ENCODE data around the gene NEK2. TPM values are rescaled to one million over a fixed set of nuclear protein-coding genes. Genes with fewer than 3 reads are reported as not detected.

The NEK2 gene
- total and polyA plus RNA-seq, 2 of the 13 experiments (the other 11 are each of a cell fraction or from before 2014, with no cell fraction given): 10.9 to 40.8 TPM

GRCh38 chr1:211675230-211676105 lies at the start of gene NEK2 (continued):
- TF ChIP-seq HMGXB3 (CRISPR knock-in tag; IDR thresholded peaks at IDR 0.05; ENCODE audit: borderline replicate concordance): 0 out of 2 replicates have a peak, but pooled peaks have one; percentile 57
- TF ChIP-seq ESRRA (CRISPR knock-in tag; IDR thresholded peaks at IDR 0.05; ENCODE audit: low read depth): peak; percentile 69
- TF ChIP-seq HOXA5 (CRISPR knock-in tag; IDR thresholded peaks at IDR 0.05): peak; percentile 80
- TF ChIP-seq TCF7 (IDR thresholded peaks at IDR 0.05; ENCODE audit: low read depth): peak; percentile 57
- no peak for TF ChIP-seq ZBTB3 (CRISPR knock-in tag; IDR thresholded peaks at IDR 0.05; ENCODE audit: borderline replicate concordance, low read depth)
- TF ChIP-seq SP140L (CRISPR knock-in tag; IDR thresholded peaks at IDR 0.05; ENCODE audit: borderline replicate concordance): no peak
- peak; percentile 68; the same call in 1 of the 2 replicates for TF ChIP-seq ZNF33A (CRISPR knock-in tag; IDR thresholded peaks at IDR 0.05; ENCODE audit: borderline replicate concordance)
- no peak; the same call in 1 of the 2 replicates for TF ChIP-seq HCFC1 (IDR thresholded peaks at IDR 0.05; ENCODE audit: low read depth, low read length)
- no peak for TF ChIP-seq AGO1 (IDR thresholded peaks at IDR 0.05; ENCODE audit: low read depth, low read length, poor library complexity, severe bottlenecking)
- TF ChIP-seq ZBTB14 (CRISPR knock-in tag; IDR thresholded peaks at IDR 0.05): peak; percentile 45; the same call in 1 of the 2 replicates
- no peak for TF ChIP-seq SCMH1 (CRISPR knock-in tag; IDR thresholded peaks at IDR 0.05; ENCODE audit: borderline replicate concordance)
- TF ChIP-seq ZIK1 (CRISPR knock-in tag; IDR thresholded peaks at IDR 0.05; ENCODE audit: borderline replicate concordance, low read depth): 0 out of 2 replicates have a peak, but pooled peaks have one; percentile 38
- TF ChIP-seq ZNF335 (CRISPR knock-in tag; IDR thresholded peaks at IDR 0.05): peak; percentile 68; the same call in 1 of the 2 replicates
- TF ChIP-seq RFX1 (IDR thresholded peaks at IDR 0.05): peak; percentile 95
- TF ChIP-seq ZNF281 (CRISPR knock-in tag; IDR thresholded peaks at IDR 0.05; ENCODE audit: borderline replicate concordance): peak; percentile 55; the same call in 1 of the 2 replicates
- no peak; the same call in 1 of the 2 replicates for TF ChIP-seq ZNF430 (CRISPR knock-in tag; IDR thresholded peaks at IDR 0.05)
- peak; percentile 82; the same call in 1 of the 2 replicates for TF ChIP-seq NFKBIZ (CRISPR knock-in tag; IDR thresholded peaks at IDR 0.05)
- peak; percentile 98 for TF ChIP-seq HNRNPLL (IDR thresholded peaks at IDR 0.05; ENCODE audit: low read depth, low read length, poor library complexity, severe bottlenecking)

Data from HepG2 (cell line).